Right ventricle myocardium superior (tissue), 1 donor: ENCODE measurements around the gene LIN28A. TPM values are rescaled to one million over a fixed set of nuclear protein-coding genes. Genes with fewer than 3 reads are reported as not detected.

Experiments used
- ATAC-seq: fragments of 200-7000 bp; cut with Tn5 transposase; one replicate; pipeline ENCODE4 v1.9.1; 2020; ENCODE audit warnings: mild to moderate bottlenecking; ENCODE audit not compliant: poor library complexity
- DNase-seq: peaks from one replicate; pipeline ENCODE4 v3.0.0-alpha.2; 2020
- intact Hi-C: fragments of 100-400 bp; cut with DNase I; formaldehyde crosslinking; loops from one replicate; pipeline ENCODE4 v1.11.2; 2022
- total RNA-seq: library from RNA; stranded (reverse); fragmentation: NEBNext Ultra II Directional; extraction: Animal tissue kit (Norgen Biotek cat#: 25700); gene quantifications from one replicate; pipeline ENCODE4 v1.2.1, GENCODE V29; 2021
- donor health status: DM: no; HTN: yes; CAD: no; lungs with severe emphysema.

Gene LIN28A
- total RNA-seq, 1 donor from 2014 or later, result not detected

DNA sequence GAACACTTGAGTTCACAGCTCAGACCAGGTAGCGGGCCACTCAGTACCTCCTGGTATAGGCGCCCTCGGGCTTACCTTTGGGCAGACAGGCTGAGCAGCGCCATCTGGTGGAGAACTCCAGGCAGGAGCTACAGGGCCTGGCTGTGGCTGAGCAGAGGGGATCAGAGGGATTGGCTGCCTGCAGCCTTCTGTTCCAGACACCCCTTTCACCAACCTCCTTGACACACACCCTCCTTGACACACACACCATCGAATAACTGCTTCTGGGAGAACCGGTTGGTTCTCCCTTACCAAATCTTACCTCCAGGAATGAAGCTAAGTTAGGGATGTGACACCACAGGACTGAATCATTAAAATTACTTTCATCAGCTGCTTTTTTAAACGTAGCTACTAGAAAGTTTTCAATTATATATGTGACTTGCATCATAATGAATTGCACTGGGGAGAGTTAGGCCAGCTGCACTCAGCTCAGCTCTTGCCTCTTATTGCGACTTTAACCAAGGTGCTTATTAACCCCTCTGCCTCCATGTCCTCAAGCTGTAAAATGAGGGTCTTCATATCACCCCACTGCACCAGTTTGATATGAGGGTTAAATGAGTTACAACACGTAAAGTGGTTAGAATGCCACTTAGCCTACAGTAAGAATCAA lies 6.6 kb downstream of the LIN28A start:
- intact Hi-C loops, result loop anchor here (5.0 kb wide), 1 partner anchor 310 kb away; no protein-coding TSS in a partner anchor
- peak; percentile 81 for DNase-seq
- ATAC-seq, result peak; percentile 80

DNA sequence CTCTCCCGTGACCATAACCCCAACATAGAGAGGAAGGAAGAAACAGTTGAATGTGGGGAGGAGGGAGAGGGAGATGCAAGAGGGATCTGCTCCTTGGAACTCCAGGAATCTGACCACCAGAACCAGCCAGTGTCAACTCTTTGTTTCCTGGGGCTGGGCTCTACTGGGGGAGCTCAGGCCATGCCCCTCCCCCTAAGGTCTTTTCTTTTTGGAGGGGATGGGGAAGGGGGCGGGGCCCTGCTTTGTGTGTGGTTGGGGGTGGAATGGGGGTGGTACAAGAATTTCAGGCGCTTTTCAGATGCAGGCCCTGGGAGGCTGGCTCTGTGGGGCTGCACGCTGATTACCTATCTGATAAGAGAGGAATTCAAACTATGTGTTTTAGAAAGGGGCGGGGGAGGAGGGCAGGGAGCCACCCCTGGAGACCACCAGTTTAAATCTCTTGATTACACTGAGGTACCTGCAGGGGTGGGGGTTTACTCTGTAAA lies 8.3 kb downstream of the LIN28A start:
- intact Hi-C loops, result loop anchor here (5.0 kb wide), 1 partner anchor 312 kb away; no protein-coding TSS in a partner anchor
- DNase-seq (no peak), ATAC-seq (no peak)

DNA sequence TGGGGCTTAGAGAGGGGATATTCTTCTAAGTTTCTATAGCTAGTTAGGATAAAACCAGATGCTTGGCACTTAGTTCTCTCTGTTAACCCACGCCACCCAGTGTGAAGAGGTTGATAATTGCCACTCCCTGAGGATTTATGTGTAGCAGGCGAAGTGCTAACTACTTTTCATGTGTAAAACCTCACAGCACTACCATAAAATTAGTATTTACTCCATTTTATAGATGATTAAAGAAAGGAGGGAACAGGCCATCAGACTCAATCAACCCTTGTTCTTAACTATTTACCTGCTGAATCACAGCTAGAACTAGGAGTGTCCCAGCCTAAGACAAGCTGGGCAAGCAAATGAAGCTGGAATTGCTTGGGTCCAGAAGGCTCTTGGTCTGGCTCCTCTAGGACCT lies 8.9 kb downstream of the LIN28A start:
- DNase-seq (no peak), ATAC-seq (no peak)
- intact Hi-C loops, result loop anchor here (5.0 kb wide), 1 partner anchor 312 kb away; no protein-coding TSS in a partner anchor

DNA sequence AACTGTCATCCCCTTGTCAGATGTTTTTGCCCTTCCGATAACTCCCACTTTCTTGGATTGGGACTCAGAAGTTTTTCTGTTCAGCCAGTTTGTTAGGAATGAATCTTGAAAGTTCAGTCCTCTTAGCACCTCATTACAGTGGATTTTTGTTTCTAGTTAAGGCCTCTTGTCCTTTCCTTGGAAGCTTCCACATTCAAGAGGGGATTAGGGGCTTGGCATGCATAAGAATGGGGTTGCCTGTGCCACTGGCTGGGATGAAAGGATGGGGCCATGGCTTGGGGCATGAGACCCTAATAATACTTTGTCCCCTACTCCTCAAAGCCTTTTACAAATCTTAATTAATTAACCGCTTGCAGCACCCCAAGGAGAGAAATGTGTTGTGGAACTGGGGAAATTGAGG lies 19.1 kb downstream of the LIN28A start:
- intact Hi-C loops, result no loop called here
- ATAC-seq, result no peak
- no peak for DNase-seq

DNA sequence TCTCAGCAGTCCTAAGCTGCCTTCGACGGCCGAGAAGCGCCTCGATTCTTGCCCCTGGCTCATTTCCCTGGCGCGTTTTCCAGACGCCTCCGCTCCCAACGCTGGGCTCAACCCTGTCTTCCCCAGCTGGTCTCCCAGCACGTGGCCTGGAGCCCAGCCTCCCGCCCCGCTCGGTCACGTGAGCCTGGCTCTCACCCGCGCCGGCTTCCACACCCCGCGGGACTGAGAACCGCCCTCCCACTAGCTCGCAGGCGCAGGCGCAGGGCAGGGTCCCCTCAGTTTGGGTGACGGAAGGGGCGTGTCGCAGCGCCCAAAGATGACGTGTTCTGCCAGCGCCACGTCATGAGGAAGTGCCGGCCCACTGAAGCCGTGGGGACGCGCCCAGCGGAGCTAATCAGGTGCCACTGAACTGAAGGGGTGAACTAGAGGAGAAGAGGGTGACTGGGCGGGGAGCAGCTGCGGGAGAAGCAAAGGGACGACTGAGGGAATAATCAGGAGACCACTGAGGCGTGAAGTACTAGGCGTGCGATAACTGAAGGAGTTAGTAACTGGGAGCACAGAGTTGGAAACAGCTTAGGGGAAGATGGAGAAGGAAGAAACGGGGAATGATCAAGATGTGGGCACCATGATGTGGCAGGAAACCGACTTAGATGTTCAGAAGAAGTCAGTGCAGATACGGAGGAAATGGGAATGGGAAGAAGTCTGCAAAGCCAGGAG lies 21.5 kb downstream of the LIN28A start, which contains the start of gene DHDDS:
DHDDS (plus strand) TSS at position 343 of the 717 bp plus-strand sequence. CDS start 625 bp downstream, outside the sequence.
- ATAC-seq (peak; percentile 100), DNase-seq (peak; percentile 99)
- intact Hi-C loops, result no loop called here

DNA sequence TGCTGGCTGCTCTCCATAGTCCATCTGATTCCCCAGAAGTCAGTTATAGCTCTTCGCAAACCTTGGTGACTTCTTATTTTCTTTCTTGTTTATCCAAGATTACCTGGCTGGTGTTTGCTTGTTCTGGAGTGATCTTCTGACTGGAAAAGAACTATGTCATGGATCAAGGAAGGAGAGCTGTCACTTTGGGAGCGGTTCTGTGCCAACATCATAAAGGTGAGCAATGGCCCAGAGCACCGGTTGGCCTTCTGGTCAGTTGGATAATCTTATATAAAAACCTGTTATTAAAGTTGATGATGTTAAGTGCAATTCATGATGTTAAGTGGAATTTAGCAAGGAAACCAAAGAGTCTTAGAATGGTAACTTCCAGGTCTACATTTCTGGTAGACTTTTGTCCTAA lies 22.2 kb downstream of the LIN28A start:
- ATAC-seq, result no peak
- intact Hi-C loops, result no loop called here

DNA sequence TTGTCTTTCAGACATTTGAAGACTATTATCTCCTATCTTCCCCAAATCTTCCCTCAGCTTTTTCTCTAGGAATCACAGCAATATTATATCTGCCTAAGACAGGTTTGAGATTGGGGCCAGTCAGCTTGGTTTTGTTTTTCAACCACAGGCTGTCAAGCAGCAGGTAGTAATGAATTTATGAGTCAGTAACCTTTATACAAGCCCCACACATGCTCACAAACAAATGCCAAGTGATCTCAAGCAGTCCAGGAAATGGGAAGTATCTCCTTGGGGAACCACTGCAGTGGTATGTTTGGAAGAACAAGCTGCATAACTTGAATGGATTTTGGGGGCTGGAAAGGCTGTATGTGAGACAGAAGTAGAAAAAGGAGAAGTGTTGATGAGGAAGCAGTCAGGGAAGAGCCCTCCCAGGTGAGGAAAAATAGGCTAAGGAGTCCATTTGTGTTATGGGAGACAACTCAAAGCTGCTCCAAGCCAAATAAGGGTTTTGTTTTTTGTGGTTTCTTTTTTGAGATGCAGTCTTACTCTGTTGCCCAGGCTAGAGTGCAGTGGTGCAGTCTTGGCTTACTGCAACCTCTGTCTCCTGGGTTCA lies 23.6 kb downstream of the LIN28A start:
- intact Hi-C loops, result no loop called here
- no peak for ATAC-seq
- no peak for DNase-seq

More for the DNA sequence above, 22.2 kb downstream of the LIN28A start:
- no peak for DNase-seq

DNA sequence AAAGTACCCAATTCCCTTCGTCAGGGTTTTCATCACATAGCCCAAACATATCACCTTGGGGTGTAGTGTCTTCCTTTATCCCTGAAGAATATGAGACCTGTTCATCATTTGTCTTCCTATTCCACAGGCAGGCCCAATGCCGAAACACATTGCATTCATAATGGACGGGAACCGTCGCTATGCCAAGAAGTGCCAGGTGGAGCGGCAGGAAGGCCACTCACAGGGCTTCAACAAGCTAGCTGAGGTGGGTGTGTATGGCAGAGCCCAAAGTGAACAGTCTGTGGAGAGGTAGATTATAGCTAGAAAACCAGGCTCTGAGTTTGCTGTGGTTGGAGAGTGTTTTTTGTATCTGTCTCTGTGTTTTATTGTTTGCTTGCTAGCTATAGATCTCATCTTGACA lies 27.4 kb downstream of the LIN28A start:
- no peak for ATAC-seq
- DNase-seq, result no peak
- intact Hi-C loops, result no loop called here

DNA sequence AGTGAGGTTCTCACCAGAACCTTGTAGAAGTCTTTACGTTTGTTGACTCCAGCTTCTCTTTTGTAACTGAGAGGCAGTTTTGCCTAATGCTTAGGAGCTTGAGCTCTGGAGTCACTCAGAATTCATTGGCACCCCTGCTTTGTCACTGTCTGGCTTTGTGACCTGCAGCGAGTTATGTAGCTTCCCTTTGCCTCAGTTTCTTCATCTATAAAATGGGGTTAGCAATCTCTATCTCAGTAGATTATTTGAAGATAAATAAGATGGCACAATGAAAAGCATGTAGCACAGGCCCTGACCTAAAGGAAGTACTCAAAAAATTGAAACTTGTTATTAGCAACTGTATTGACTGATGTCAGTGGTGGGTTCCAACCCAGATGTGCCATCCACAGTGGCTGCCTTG lies 29.6 kb downstream of the LIN28A start:
- no peak for DNase-seq
- ATAC-seq, result no peak
- intact Hi-C loops, result no loop called here

DNA sequence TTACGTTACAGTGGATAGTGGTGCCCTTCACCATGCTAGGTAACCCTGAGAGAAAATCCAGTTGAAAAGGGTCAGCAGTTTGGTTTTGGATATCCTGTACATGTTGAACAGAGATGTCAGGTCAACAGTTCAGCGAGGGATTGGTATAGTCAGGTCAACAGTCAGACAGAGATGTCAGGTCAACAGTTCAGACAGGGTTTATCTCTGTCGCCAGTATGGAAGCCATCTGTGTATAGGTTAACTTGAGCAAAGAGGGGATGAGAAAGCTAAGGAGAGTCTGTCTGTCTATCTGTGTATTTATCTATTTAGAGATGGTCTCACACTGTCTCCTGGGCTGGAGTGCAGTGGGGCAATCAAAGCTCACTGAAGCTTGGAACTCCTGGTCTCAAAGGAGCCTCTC lies 39.3 kb downstream of the LIN28A start:
- intact Hi-C loops, result no loop called here
- no peak for DNase-seq
- no peak for ATAC-seq

DNA sequence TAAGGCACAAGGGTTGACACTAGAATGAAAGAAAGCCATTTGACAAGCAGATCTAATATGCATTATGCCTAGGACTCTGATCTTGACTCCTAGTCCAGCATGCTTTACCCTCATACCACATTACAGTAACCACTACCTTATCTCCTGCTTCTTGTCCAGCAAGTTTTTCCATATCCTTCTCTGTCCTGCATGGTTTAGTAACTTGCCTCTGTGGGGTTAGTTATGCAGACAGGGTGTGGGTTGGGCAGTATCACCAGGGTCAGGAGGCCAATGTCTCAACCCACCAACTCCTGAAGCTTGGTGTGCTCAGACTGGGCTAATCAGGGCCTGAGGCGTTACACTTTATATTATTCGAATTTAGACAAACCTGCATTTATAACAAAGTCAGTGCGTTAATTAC lies 40.3 kb downstream of the LIN28A start:
- DNase-seq (no peak), ATAC-seq (no peak)
- intact Hi-C loops, result no loop called here

DNA sequence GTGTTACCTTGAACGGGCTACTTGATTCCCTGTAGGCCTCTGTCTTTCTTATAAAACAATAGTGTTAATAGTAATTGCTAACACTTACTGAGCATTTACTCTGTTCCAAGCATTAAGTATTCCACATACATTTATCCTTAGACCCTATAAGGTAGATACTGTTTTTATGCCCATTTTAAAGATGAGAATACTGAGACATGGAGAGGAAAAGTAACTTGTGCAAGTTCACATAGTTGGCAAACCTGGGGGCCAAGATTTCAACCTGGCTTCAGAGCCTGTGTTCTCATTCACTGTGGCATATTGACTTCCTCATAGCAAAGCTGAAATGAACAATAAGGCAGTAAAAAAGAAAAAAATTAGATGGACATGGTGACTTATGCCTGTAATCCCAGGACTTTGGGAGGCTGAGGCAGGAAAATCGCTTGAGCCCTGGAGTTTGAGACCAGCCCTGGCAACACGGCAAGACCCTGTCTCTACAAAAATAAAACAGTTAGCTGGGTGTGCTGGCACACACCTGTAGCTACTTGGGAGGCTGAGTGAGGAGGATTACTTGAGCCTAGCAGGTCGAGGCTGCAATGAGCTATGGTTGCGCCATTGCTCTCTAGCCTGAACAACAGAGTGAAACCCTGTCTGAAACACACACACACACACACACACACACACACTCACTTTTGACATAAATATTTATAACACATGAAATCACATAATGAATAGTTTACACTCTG lies 42.0 kb downstream of the LIN28A start:
- intact Hi-C loops, result no loop called here
- DNase-seq (no peak), ATAC-seq (no peak)

DNA sequence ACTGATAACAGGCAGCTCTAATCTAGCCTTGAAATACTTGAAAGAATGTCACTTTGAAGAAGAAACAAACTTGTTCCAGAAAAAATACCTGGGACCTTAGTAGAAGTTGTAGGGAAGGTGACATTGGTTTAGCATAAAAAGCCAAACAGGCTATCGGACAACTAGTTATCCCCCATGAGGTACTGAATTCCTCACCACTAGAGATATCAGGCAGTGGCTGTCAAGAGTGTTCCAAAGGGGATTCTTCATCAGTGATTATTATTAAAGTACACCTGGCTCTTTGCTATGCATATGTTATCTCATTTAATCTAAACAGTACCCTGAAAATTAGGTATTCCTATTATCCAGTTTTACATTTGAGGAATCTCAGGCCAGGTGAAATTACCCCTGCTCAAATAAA lies 48.5 kb downstream of the LIN28A start:
- intact Hi-C loops, result no loop called here

DNA sequence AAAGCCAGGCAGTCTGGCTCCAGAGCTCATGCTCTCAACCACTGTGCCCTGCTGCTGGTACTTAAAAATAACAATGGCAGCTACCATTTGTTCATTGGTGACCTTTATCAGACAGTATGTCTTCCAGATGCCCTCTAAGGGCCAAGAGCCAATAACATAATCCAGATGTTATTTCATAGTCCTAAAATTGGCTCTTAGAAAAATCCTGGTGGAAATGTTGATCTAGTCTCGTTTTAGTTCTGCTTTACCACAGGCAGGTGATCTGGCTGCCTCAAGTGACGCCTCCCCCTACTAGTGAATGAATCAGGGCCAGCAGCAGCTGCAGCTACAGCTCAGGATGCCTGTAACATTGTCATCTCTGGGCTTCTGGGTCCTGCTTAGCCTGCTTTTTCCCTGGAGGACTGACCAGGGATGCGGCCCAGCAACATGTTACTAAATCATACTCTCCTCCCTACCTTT lies 49.0 kb downstream of the LIN28A start:
- intact Hi-C loops, result no loop called here
- peak; percentile 92 for ATAC-seq

More for the DNA sequence above, 48.5 kb downstream of the LIN28A start:
- DNase-seq (no peak), ATAC-seq (peak; percentile 29)

DNA sequence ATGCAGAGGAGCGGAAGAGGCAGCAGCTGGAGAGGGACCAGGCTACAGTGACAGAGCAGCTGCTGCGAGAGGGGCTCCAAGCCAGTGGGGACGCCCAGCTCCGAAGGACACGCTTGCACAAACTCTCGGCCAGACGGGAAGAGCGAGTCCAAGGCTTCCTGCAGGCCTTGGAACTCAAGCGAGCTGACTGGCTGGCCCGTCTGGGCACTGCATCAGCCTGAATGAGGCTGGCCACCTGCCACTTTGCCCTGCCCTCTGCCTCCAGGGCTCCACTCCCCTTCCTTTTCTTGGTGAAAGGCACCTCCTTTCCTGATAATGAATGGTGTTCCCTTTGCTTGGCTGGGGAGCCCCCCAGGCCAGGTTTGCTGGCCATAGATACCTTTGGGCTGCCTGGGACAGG lies 58.3 kb downstream of the LIN28A start:
- peak; percentile 50 for DNase-seq
- intact Hi-C loops, result no loop called here
- no peak for ATAC-seq

More for the DNA sequence above, 49.0 kb downstream of the LIN28A start:
- no peak for DNase-seq

DNA sequence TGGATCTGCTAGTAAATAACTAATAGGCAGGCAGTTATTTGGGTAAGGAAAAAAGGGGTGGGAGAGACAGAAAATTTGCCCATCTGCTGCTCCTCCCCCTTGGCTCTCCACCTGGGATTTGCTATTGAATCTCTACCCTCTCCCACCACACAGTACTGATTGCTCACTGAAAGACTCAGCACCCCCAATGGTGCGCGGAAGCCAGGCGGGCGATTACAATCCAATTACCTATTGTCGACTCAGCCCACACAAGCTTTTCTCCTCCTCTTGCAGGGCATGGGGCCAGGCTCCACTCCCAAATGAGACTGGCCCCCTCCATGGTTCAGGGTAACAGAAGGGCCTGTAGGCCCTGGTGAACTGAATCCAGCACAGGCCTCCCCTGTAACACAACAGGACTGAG lies 58.9 kb downstream of the LIN28A start:
- ATAC-seq (no peak), DNase-seq (no peak)
- intact Hi-C loops, result no loop called here

DNA sequence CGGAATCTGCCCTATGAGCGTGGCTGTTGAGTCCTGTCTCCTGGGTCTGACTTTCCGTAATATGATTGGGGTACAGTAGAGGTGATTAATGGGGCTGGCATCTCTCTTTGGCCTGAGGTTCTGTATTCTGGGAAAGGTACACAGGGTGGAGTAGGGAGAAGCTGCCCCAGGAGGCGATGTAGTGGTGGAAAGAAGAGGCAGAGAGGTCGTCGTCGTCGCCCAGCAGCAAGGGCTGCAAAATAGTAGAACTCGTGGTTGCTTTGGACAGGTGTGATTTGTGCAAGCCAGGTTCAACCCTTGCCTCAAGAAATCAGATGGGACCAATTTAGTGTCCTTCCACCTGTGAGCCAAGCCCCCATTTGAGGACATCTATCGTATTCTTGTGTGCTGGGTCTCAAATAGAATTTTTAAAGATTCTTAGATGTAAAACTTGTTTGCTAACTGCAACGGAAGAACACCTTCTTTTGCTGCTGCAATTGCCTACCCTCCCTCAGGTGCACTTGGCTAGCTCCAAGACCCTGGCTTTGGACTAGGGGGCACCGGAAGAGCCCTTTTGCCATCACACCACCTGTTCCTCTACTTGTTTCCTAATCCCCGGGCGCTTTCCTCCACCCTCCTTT lies 60.4 kb downstream of the LIN28A start:
- DNase-seq (no peak), ATAC-seq (no peak)
- intact Hi-C loops, result no loop called here

DNA sequence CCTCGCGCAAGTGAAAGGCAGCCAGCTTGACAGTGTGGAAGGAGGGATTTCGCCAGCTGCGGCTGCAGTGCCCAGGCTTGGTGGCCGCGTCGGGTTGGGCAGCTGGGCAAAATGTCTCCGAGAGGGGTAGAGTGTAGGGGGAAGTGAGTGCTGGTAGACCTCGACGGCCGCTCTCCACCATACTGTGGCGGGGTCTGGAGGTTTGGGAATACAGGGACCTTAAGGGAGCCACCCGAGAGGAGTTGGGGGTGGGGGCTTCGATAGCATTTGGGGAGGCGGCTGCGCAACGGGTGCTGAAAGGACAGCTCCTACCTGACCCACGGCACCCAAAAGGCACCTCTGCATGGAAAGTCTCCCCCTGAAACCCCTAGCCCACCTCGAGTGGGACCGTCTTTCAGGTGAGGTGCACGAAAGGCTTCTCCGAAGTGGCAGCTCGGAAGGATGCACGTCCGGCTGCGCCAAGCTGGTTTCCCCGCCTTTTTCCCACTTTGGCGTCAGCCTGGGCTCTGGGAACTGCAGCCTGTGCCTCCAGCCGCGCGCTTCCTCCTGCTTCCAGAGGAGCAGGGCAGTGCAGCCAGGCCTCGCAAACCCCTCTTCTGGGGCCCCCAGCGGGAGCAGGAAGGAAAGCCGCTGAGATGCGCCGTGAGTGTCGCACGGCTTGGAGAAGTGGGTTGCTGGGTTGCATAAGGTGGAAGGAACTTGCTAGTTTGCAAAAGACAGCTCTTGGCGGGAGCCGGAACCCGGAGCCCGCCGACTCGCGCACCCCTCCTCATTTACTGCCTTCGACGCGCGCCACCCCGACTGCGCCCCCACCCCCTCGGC lies 61.1 kb downstream of the LIN28A start:
- DNase-seq (peak; percentile 79), ATAC-seq (peak; percentile 28)
- intact Hi-C loops, result no loop called here
